ENCODE results near the gene SIL1. TPM values are rescaled to one million over a fixed set of nuclear protein-coding genes. Genes with fewer than 3 reads are reported as not detected.

Gene SIL1
- total and polyA plus RNA-seq, 9 of the 15 experiments (the other 6 are each of a cell fraction or from before 2014, with no cell fraction given) = 1.3 to 30.5 (median 18.1) TPM

DNA sequence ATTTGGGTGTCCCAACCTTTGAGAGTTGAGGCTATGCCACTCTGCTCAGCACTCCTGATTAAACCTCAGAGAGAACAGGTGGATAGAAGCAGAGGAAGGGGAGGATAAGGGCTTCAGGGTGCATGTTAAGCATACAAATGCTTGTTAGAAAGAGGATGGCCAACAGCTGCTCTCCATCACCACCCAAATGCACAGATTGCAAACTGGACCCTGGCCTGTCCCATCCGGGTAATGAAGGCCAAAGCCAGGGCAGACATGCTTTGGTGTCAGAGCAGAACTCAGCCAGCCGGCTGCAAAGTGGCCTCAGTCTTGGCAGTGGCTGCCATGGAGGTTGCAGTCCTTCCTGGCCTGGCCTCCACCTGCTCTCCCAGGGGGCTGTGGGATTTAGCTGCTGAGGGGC lies 84.3 kb downstream of the SIL1 start:
- no peak overlapping the region for H3K27ac ChIP-seq (ENCODE audit: extremely low read depth, low read depth, low read length)
- H3K27me3 ChIP-seq (ENCODE audit: control insufficient read depth in 2 of 2, insufficient read depth in 2 of 2, low read length in 2 of 2) = no peaks in the 10 kb centered on the region
- FAIRE-seq (no peak), DNase-seq (ENCODE audit: extremely low read depth in 1 of 4, low spot score in 3 of 4) (no peak), ATAC-seq (no peak)
- WGBS (ENCODE audit: insufficient coverage, low coverage, missing lambda C conversion rate) = 45% methylated on average over 2 of the region's 2 CpGs
- H3K4me2 ChIP-seq (ENCODE audit: insufficient read depth, low read length) = no peak overlapping the region
- H3K9me1 ChIP-seq (ENCODE audit: control insufficient read depth, insufficient read depth, low read length) = no peaks in the 10 kb centered on the region
- in situ Hi-C loops (cut with MboI) (no loop called here), intact Hi-C loops (cut with micrococcal nuclease) (no loop called here)
- H2AFZ ChIP-seq (ENCODE audit: low read depth, low read length) = no peak overlapping the region
- no peak for TF ChIP-seq ZNF311 (CRISPR knock-in tag; IDR thresholded peaks at IDR 0.05)
- no peak for TF ChIP-seq HOXB6 (CRISPR knock-in tag; IDR thresholded peaks at IDR 0.05; ENCODE audit: borderline replicate concordance)
- TF ChIP-seq, protein P1, sequence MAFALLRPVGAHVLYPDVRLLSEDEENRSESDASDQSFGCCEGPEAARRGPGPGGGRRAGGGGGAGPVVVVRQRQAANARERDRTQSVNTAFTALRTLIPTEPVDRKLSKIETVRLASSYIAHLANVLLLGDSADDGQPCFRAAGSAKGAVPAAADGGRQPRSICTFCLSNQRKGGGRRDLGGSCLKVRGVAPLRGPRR (CRISPR knock-in tag; IDR thresholded peaks at IDR 0.05) = no peak
- no peak for TF ChIP-seq MCM3 (IDR thresholded peaks at IDR 0.05)
- no peak for TF ChIP-seq ZFP36 (IDR thresholded peaks at IDR 0.05; ENCODE audit: low read depth, low read length, partially characterized antibody)
- TF ChIP-seq, protein P2, sequence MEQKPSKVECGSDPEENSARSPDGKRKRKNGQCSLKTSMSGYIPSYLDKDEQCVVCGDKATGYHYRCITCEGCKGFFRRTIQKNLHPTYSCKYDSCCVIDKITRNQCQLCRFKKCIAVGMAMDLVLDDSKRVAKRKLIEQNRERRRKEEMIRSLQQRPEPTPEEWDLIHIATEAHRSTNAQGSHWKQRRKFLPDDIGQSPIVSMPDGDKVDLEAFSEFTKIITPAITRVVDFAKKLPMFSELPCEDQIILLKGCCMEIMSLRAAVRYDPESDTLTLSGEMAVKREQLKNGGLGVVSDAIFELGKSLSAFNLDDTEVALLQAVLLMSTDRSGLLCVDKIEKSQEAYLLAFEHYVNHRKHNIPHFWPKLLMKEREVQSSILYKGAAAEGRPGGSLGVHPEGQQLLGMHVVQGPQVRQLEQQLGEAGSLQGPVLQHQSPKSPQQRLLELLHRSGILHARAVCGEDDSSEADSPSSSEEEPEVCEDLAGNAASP (IDR thresholded peaks at IDR 0.05) = no peak
- TF ChIP-seq BCL6 (CRISPR knock-in tag; IDR thresholded peaks at IDR 0.05) = no peak
- no peak for TF ChIP-seq SIN3B (IDR thresholded peaks at IDR 0.05; ENCODE audit: low read depth)
- no peak for TF ChIP-seq ETV1 (tag; conservative IDR thresholded peaks at IDR 0.05; ENCODE audit: low read depth)
- TF ChIP-seq ZNF146 (CRISPR knock-in tag; IDR thresholded peaks at IDR 0.05; ENCODE audit: unreplicated experiment) = no peak
- TF ChIP-seq POLR2A (conservative IDR thresholded peaks at IDR 0.05) = no peak
- no peak for TF ChIP-seq TARDBP (IDR thresholded peaks at IDR 0.05)
- TF ChIP-seq CREBBP (IDR thresholded peaks at IDR 0.05; ENCODE audit: low read depth, low read length) = no peak
- TF ChIP-seq, protein P3, sequence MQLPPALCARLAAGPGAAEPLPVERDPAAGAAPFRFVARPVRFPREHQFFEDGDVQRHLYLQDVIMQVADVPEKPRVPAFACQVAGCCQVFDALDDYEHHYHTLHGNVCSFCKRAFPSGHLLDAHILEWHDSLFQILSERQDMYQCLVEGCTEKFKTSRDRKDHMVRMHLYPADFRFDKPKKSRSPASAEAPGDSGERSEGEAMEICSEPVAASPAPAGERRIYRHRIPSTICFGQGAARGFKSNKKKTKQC (CRISPR knock-in tag; IDR thresholded peaks at IDR 0.05) = no peak
- TF ChIP-seq ZNF324 (CRISPR knock-in tag; IDR thresholded peaks at IDR 0.05) = no peak
- TF ChIP-seq, protein P4, sequence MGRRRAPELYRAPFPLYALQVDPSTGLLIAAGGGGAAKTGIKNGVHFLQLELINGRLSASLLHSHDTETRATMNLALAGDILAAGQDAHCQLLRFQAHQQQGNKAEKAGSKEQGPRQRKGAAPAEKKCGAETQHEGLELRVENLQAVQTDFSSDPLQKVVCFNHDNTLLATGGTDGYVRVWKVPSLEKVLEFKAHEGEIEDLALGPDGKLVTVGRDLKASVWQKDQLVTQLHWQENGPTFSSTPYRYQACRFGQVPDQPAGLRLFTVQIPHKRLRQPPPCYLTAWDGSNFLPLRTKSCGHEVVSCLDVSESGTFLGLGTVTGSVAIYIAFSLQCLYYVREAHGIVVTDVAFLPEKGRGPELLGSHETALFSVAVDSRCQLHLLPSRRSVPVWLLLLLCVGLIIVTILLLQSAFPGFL (CRISPR knock-in tag; IDR thresholded peaks at IDR 0.05) = no peak
- TF ChIP-seq TEAD4 (IDR thresholded peaks at IDR 0.05; ENCODE audit: low read length) = no peak
- no peak for TF ChIP-seq TEAD4 (CRISPR knock-in tag; IDR thresholded peaks at IDR 0.05; ENCODE audit: borderline replicate concordance)
- H3K36me3 ChIP-seq (ENCODE audit: control insufficient read depth, insufficient read depth, low read length) = peaks cover 4% of the 10 kb centered on the region; the same call in 2 of the 3 replicates
- no peaks in the 10 kb centered on the region for H3K79me2 ChIP-seq (ENCODE audit: control insufficient read depth, insufficient read depth, low read length)
- H4K20me1 ChIP-seq (replicated peaks; ENCODE audit: control insufficient read depth, insufficient read depth, low read length) = no peaks in the 10 kb centered on the region; the same call in 1 of the 2 replicates
- ChIA-PET CTCF (ENCODE audit: low intra/inter-chr PET ratio) (no interaction called here), POLR2A (interaction anchor here (0.7 kb wide), 1 partner anchor 362 kb away, joined by 3 read pairs; no protein-coding TSS in a partner anchor)
- BruUV-seq (replicated peaks) = no TSS peak
- H3K9me3 ChIP-seq (replicated peaks; ENCODE audit: control insufficient read depth, insufficient read depth, low read depth, low read length) = no peaks in the 10 kb centered on the region
- no peak overlapping the region for H3K9ac ChIP-seq (ENCODE audit: insufficient read depth in 1 of 2, low read depth in 2 of 2, low read length in 2 of 2)
- no peak overlapping the region for H3K4me3 ChIP-seq
- no peaks in the 10 kb centered on the region for H3K4me1 ChIP-seq (replicated peaks in 1 of 2; ENCODE audit: control insufficient read depth in 2 of 2, insufficient read depth in 2 of 2, low read length in 2 of 2)
